Astrocyte of the hippocampus (primary cell): ENCODE measurements around the gene CNTNAP2.

Source experiments
- DNase-seq: peaks from one replicate; pipeline ENCODE4 v3.0.0; 2011; ENCODE audit warnings: low read depth, low spot score

Gene CNTNAP2

GRCh38 chr7:147207988-147208387, 1091.4 kb downstream of the CNTNAP2 start:
- no peak for DNase-seq

- no peak for DNase-seq
Observed at GRCh38 chr7:147231275-147231674, 1114.7 kb downstream of the CNTNAP2 start.

GRCh38 chr7:147235645-147236382, 1119.2 kb downstream of the CNTNAP2 start:
- DNase-seq, result no peak

GRCh38 chr7:147240468-147240867, 1123.9 kb downstream of the CNTNAP2 start:
- no peak for DNase-seq

GRCh38 chr7:147245274-147245673, 1128.7 kb downstream of the CNTNAP2 start:
- DNase-seq, result peak; percentile 47

- no peak for DNase-seq
Observed at GRCh38 chr7:147249956-147250355, 1133.4 kb downstream of the CNTNAP2 start.

GRCh38 chr7:147251751-147252325, 1135.2 kb downstream of the CNTNAP2 start:
- DNase-seq, result no peak

GRCh38 chr7:147261693-147262092, 1145.1 kb downstream of the CNTNAP2 start:
- DNase-seq, result no peak

- DNase-seq, result no peak
Observed at GRCh38 chr7:147265528-147265927, 1148.9 kb downstream of the CNTNAP2 start.

- DNase-seq, result no peak
Observed at GRCh38 chr7:147276106-147276505, 1159.5 kb downstream of the CNTNAP2 start.

GRCh38 chr7:147276783-147277370, 1160.3 kb downstream of the CNTNAP2 start:
- DNase-seq, result no peak

- DNase-seq, result no peak
Observed at GRCh38 chr7:147279514-147279913, 1162.9 kb downstream of the CNTNAP2 start.

GRCh38 chr7:147279964-147280374, 1163.4 kb downstream of the CNTNAP2 start:
- DNase-seq, result peak; percentile 2

GRCh38 chr7:147282204-147282603, 1165.6 kb downstream of the CNTNAP2 start:
- no peak for DNase-seq

GRCh38 chr7:147296201-147296600, 1179.6 kb downstream of the CNTNAP2 start:
- no peak for DNase-seq

- DNase-seq, result no peak
Observed at GRCh38 chr7:147296986-147297385, 1180.4 kb downstream of the CNTNAP2 start.

GRCh38 chr7:147298611-147299043, 1182.0 kb downstream of the CNTNAP2 start:
- peak; percentile 84 for DNase-seq

GRCh38 chr7:147300293-147300692, 1183.7 kb downstream of the CNTNAP2 start:
- DNase-seq, result no peak

- DNase-seq, result no peak
Observed at GRCh38 chr7:147304376-147304775, 1187.8 kb downstream of the CNTNAP2 start.

GRCh38 chr7:147305827-147306226, 1189.2 kb downstream of the CNTNAP2 start:
- no peak for DNase-seq

GRCh38 chr7:147308539-147308938, 1191.9 kb downstream of the CNTNAP2 start:
- peak; percentile 11 for DNase-seq

GRCh38 chr7:147311336-147311735, 1194.7 kb downstream of the CNTNAP2 start:
- no peak for DNase-seq

GRCh38 chr7:147321504-147321903, 1204.9 kb downstream of the CNTNAP2 start:
- no peak for DNase-seq
